Thyroid gland (tissue), 4 donors: ENCODE measurements around the gene FOXC1.

Source experiments
- CTCF ChIP-seq, 6 experiments: fragments of 200-600 bp in 3 of 6; fragments of 450-650 bp in 3 of 6; sonication (generic) in 3 of 6; IDR thresholded peaks; one replicate each; pipeline ENCODE4 v1.5.1; 2016 to 2019; ENCODE audit warnings: antibody characterized with exemption in 6 of 6, mild to moderate bottlenecking in 2 of 6, inconsistent platforms in 1 of 6, moderate library complexity in 1 of 6
- POLR2A ChIP-seq, 2 donors: fragments of 450-650 bp; IDR thresholded peaks; one replicate each; pipeline ENCODE4 v1.6.1; 2017; ENCODE audit warnings: antibody characterized with exemption in 2 of 2, mild to moderate bottlenecking in 2 of 2, moderate library complexity in 1 of 2

DNA sequence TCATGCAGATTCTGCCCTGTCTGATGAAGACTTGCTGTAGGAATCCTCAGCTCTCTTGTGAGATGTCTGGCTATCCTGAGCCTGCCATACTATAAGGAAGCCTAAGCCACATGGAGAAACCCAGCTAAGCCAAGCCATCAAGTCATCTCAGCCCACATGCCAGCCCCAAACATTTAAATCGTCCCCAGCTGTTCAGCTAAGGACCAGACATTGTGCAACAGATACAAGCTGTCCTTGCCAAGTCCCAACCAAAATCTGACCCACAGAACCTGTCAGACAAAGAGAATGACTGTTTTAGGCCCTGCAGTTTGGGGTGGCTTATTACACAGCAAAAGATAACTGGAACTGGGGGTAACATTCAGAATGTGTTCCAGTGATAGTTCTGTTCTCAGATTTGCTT is 36.8 kb upstream of the FOXC1 start:
- TF ChIP-seq CTCF (IDR thresholded peaks at IDR 0.05) (no peak), POLR2A (IDR thresholded peaks at IDR 0.05) (no peak)
